Body of pancreas (tissue), 4 donors: ENCODE measurements around the gene PSMG1.

ENCODE experiments used
- POLR2A ChIP-seq, 3 donors: fragments of 450-650 bp; IDR thresholded peaks; one replicate each; pipeline ENCODE4 v1.6.1; 2016; ENCODE audit warnings: antibody characterized with exemption in 3 of 3, mild to moderate bottlenecking in 2 of 3
- TF ChIP-seq, protein P1 (sequence below), 7 experiments: fragments of 450-650 bp in 4 of 7; fragments of 200-600 bp in 3 of 7; sonication (generic) in 3 of 7; IDR thresholded peaks; one replicate each; pipeline ENCODE4 v1.5.1; 2016 to 2019; ENCODE audit warnings: antibody characterized with exemption in 7 of 7

DNA sequence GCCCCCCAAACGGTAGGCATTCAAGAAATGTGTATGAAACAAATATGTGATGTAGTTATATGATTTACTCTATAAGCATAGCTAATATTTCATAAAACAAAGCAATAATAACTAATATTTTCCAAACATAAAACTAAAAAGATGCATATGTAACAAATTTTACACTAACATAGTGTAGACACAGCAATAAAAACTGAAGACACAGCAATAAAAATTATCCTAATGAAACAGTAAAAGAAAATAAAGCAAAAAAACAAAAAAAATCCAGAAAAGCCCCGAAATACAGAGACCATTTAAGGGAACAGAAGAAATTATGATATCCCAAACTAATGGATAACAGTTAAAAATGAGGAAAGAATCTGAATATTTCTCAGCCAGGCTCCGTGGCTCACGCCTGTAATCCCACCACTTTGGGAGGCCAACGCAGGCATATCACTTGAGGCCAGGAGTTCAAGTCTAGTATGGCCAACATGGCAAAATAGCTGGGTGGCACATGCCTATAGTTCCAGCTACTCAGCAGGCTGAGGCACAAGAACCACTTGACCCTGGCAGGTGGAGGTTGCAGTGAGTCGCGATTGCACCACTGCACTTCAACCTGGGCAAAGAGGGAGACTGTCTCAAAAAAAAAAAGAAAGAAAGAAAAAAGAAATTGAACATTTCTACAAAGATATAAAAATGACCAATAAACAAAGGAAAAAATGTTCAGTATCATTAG is 38.2 kb upstream of the PSMG1 start:
- TF ChIP-seq, protein P1, sequence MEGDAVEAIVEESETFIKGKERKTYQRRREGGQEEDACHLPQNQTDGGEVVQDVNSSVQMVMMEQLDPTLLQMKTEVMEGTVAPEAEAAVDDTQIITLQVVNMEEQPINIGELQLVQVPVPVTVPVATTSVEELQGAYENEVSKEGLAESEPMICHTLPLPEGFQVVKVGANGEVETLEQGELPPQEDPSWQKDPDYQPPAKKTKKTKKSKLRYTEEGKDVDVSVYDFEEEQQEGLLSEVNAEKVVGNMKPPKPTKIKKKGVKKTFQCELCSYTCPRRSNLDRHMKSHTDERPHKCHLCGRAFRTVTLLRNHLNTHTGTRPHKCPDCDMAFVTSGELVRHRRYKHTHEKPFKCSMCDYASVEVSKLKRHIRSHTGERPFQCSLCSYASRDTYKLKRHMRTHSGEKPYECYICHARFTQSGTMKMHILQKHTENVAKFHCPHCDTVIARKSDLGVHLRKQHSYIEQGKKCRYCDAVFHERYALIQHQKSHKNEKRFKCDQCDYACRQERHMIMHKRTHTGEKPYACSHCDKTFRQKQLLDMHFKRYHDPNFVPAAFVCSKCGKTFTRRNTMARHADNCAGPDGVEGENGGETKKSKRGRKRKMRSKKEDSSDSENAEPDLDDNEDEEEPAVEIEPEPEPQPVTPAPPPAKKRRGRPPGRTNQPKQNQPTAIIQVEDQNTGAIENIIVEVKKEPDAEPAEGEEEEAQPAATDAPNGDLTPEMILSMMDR (IDR thresholded peaks at IDR 0.05), result no peak
- TF ChIP-seq POLR2A (IDR thresholded peaks at IDR 0.05), result no peak
